A673 (cell line): Measurements from ENCODE around the gene SMAD3. TPM values are rescaled to one million over a fixed set of nuclear protein-coding genes. Genes with fewer than 3 reads are reported as not detected.

Experiments used
- BruUV-seq: library from RNA; stranded (reverse); fragments of 400-500 nt; replicated peaks from 2 replicates; lab custom pipeline; 2021; lab: Mats Ljungman, UMichigan
- CTCF ChIA-PET: fragments of 300-600 bp; sonication (Branson Sonifier 250); formaldehyde crosslinking; loops from one replicate; lab custom pipeline; 2022; ENCODE audit warnings: antibody characterized with exemption; lab: Charles Lee
- POLR2A ChIA-PET: fragments of 300-600 bp; sonication (Branson Sonifier 250); formaldehyde crosslinking; loops from one replicate; lab custom pipeline; 2022; ENCODE audit warnings: antibody characterized with exemption; ENCODE audit not compliant: low non-redundant PET; lab: Charles Lee
- DNase-seq: peaks from one replicate; pipeline ENCODE4 v3.0.0-alpha.2; 2015; ENCODE audit warnings: low spot score
- H3K27ac ChIP-seq: fragments of 200-600 bp; sonication (generic); 2 replicates; pipeline ENCODE4 v1.5.1; 2016; ENCODE audit warnings: mixed run types, low read depth, mild to moderate bottlenecking, mixed read lengths, antibody characterized with exemption, low read length; ENCODE audit not compliant: poor library complexity, severe bottlenecking
- H3K27me3 ChIP-seq: fragments of 200-600 bp; sonication (generic); replicated peaks from 2 replicates; pipeline ENCODE4 v1.6.1; 2017; ENCODE audit warnings: mixed run types, low read depth, mild to moderate bottlenecking, mixed read lengths, antibody characterized with exemption, low read length; ENCODE audit not compliant: insufficient read depth, poor library complexity
- H3K36me3 ChIP-seq: fragments of 200-600 bp; sonication (generic); 2 replicates; pipeline ENCODE4 v1.6.1; 2016; ENCODE audit warnings: mixed run types, mild to moderate bottlenecking, mixed read lengths, antibody characterized with exemption, low read length; ENCODE audit not compliant: insufficient read depth, poor library complexity, severe bottlenecking
- H3K4me1 ChIP-seq: fragments of 200-600 bp; sonication (generic); 2 replicates; pipeline ENCODE4 v1.6.1; 2017; ENCODE audit warnings: mixed run types, mild to moderate bottlenecking, mixed read lengths, antibody characterized with exemption, low read length; ENCODE audit not compliant: insufficient read depth, poor library complexity, severe bottlenecking
- H3K4me3 ChIP-seq: fragments of 200-600 bp; sonication (generic); 2 replicates; pipeline ENCODE4 v1.5.1; 2016; ENCODE audit warnings: low read depth, mixed run types, mild to moderate bottlenecking, mixed read lengths, low read length; ENCODE audit not compliant: poor library complexity, severe bottlenecking
- H3K9me3 ChIP-seq: fragments of 200-600 bp; sonication (generic); 2 replicates; pipeline ENCODE4 v1.6.1; 2016; ENCODE audit warnings: mixed run types, low read depth, mild to moderate bottlenecking, mixed read lengths, antibody characterized with exemption, low read length; ENCODE audit not compliant: poor library complexity, severe bottlenecking
- EZH2 ChIP-seq: fragments of 200-600 bp; sonication (generic); IDR thresholded peaks from 2 replicates; pipeline ENCODE4 v1.6.1; 2017; ENCODE audit warnings: borderline replicate concordance, low read depth, mild to moderate bottlenecking, mixed read lengths, antibody characterized with exemption, low read length; ENCODE audit not compliant: poor library complexity, severe bottlenecking
- intact Hi-C: fragments of 100-400 bp; cut with micrococcal nuclease; formaldehyde crosslinking; loops from one replicate; pipeline ENCODE4 v1.10.0; 2022; ENCODE audit not compliant: unreplicated experiment
- total RNA-seq: library from RNA; stranded (reverse); gene quantifications from 2 replicates; pipeline ENCODE4 v1.2.3, GENCODE V29; 2021
- TF ChIP-seq, protein P1 (sequence below): fragments of 300-800, 200-600 bp; sonication (generic); conservative IDR thresholded peaks from 2 replicates; pipeline ENCODE4 v1.5.1; 2017; ENCODE audit warnings: low read depth, mild to moderate bottlenecking, antibody characterized with exemption, low read length, moderate library complexity, mixed read lengths

The SMAD3 gene
- total RNA-seq, 1 experiment from 2014 or later = 31.0 TPM

DNA sequence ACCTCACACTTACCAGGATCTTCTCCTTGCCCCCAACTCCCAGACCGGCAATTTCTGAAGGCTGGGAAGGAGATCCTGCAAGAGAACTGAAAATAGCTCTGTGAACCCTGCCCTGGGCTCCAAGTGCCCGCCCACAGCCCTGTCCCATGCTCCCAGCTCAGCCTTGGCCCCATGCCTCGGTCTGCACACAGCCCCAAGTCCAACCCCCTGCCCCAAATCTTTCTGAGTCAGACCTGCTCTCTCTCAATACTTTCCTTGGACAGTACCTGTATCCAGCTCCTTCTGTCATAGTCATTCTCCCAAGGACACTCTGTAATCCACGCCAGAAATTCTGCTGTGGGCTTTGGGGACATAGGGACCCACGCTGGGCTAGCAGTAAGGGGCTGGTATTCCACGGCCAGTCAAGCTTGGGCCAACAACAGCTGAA is 6.3 kb upstream of the SMAD3 start:
- POLR2A ChIA-PET = no interaction called here
- no TSS peak for BruUV-seq
- Histone ChIP-seq H3K36me3 (no peaks in the 10 kb centered on the region), H3K4me3 (no peak overlapping the region), H3K27me3 (no peaks in the 10 kb centered on the region), H3K9me3 (no peaks in the 10 kb centered on the region), H3K27ac (no peak overlapping the region), H3K4me1 (no peaks in the 10 kb centered on the region)
- DNase-seq = no peak
- intact Hi-C loops = no loop called here
- CTCF ChIA-PET = no interaction called here
- no peak for TF ChIP-seq EZH2
- TF ChIP-seq, protein P1, sequence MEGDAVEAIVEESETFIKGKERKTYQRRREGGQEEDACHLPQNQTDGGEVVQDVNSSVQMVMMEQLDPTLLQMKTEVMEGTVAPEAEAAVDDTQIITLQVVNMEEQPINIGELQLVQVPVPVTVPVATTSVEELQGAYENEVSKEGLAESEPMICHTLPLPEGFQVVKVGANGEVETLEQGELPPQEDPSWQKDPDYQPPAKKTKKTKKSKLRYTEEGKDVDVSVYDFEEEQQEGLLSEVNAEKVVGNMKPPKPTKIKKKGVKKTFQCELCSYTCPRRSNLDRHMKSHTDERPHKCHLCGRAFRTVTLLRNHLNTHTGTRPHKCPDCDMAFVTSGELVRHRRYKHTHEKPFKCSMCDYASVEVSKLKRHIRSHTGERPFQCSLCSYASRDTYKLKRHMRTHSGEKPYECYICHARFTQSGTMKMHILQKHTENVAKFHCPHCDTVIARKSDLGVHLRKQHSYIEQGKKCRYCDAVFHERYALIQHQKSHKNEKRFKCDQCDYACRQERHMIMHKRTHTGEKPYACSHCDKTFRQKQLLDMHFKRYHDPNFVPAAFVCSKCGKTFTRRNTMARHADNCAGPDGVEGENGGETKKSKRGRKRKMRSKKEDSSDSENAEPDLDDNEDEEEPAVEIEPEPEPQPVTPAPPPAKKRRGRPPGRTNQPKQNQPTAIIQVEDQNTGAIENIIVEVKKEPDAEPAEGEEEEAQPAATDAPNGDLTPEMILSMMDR = no peak

GRCh38 chr15:67061811-67062368 is 3.5 kb upstream of the SMAD3 start:
- no peak overlapping the region for H3K27ac ChIP-seq

GRCh38 chr15:67062369-67062985 is 2.9 kb upstream of the SMAD3 start:
- no TSS peak for BruUV-seq

More at GRCh38 chr15:67061811-67062368, 3.5 kb upstream of the SMAD3 start:
- intact Hi-C loops = loop anchor here (10.0 kb wide), 1 partner anchor 107 kb away; no protein-coding TSS in a partner anchor
- ChIA-PET CTCF (interaction anchor here (0.6 kb wide), 1 partner anchor 210 kb away, joined by 11 read pairs; no protein-coding TSS in a partner anchor), POLR2A (no interaction called here)
- no peaks in the 10 kb centered on the region for H3K9me3 ChIP-seq
- no peaks in the 10 kb centered on the region for H3K36me3 ChIP-seq
- H3K4me1 ChIP-seq = peaks cover under 1% of the 10 kb centered on the region
- TF ChIP-seq, protein P1 = no peak
- no peak for TF ChIP-seq EZH2
- H3K4me3 ChIP-seq = no peak overlapping the region
- BruUV-seq = no TSS peak
- H3K27me3 ChIP-seq = no peaks in the 10 kb centered on the region
- DNase-seq = no peak

More at GRCh38 chr15:67062369-67062985, 2.9 kb upstream of the SMAD3 start:
- Histone ChIP-seq H3K36me3 (no peaks in the 10 kb centered on the region), H3K9me3 (no peaks in the 10 kb centered on the region), H3K4me3 (no peak overlapping the region), H3K27ac (no peak overlapping the region), H3K27me3 (no peaks in the 10 kb centered on the region), H3K4me1 (peaks cover 6% of the 10 kb centered on the region)
- intact Hi-C loops = loop anchor here (10.0 kb wide), 1 partner anchor 108 kb away; no protein-coding TSS in a partner anchor
- no peak for DNase-seq
- ChIA-PET CTCF (interaction anchor here (0.6 kb wide), 1 partner anchor 210 kb away, joined by 11 read pairs; no protein-coding TSS in a partner anchor), POLR2A (no interaction called here)
- TF ChIP-seq EZH2 = no peak
- TF ChIP-seq, protein P1 = no peak
